CD4-positive, alpha-beta T cell (primary cell): Measurements from ENCODE around the gene PSMD5. TPM values are rescaled to one million over a fixed set of nuclear protein-coding genes. Genes with fewer than 3 reads are reported as not detected.

Experiments
- ATAC-seq: fragments of 200-7000 bp; cut with Tn5 transposase; one replicate; pipeline ENCODE4 v1.10.0; 2022; ENCODE audit warnings: mild to moderate bottlenecking; ENCODE audit not compliant: poor library complexity
- CTCF ChIA-PET: fragments of 350-600 bp; sonication (Branson Sonifier 250); formaldehyde crosslinking; loops from one replicate; lab custom pipeline; 2021; ENCODE audit warnings: antibody characterized with exemption, inconsistent platforms; lab: Charles Lee
- POLR2A ChIA-PET: fragments of 350-600 bp; sonication (Branson Sonifier 250); formaldehyde crosslinking; loops from one replicate; lab custom pipeline; 2021; ENCODE audit warnings: antibody characterized with exemption, inconsistent platforms; lab: Charles Lee
- DNase-seq, 14 experiments: peaks; one replicate each; pipeline ENCODE4 v3.0.0-alpha.2; 2013 to 2020; ENCODE audit warnings: mixed read lengths in 2 of 14
- H3K27ac ChIP-seq, 2 donors: one replicate each; pipeline versions ENCODE4 v1.5.1 to v1.7.0; 2013; ENCODE audit warnings: low read length in 2 of 2, low read depth in 1 of 2, mild to moderate bottlenecking in 1 of 2
- H3K27me3 ChIP-seq, 2 experiments: 1 replicate in 1 of 2; 2 replicates in 1 of 2; pipeline versions ENCODE4 v1.6.1 to v1.7.0; 2013; ENCODE audit warnings: low read length in 2 of 2, control low read depth in 1 of 2, mild to moderate bottlenecking in 1 of 2, moderate library complexity in 1 of 2; ENCODE audit not compliant: insufficient read depth in 2 of 2, control insufficient read depth in 1 of 2
- H3K36me3 ChIP-seq: one replicate; pipeline ENCODE4 v1.6.1; 2013; ENCODE audit warnings: low read length, control low read depth; ENCODE audit not compliant: insufficient read depth
- H3K4me1 ChIP-seq: one replicate; pipeline ENCODE4 v1.6.1; 2013; ENCODE audit warnings: low read length, control low read depth; ENCODE audit not compliant: insufficient read depth
- H3K4me3 ChIP-seq: one replicate; pipeline ENCODE4 v1.5.1; 2013; ENCODE audit warnings: mild to moderate bottlenecking, low read length, moderate library complexity
- H3K9me3 ChIP-seq, 2 experiments: 1 replicate in 1 of 2; 2 replicates in 1 of 2; pipeline versions ENCODE4 v1.6.1 to v1.7.0; 2013; ENCODE audit warnings: low read length in 2 of 2, mild to moderate bottlenecking in 2 of 2, control low read depth in 1 of 2, moderate library complexity in 1 of 2; ENCODE audit not compliant: control insufficient read depth in 1 of 2, insufficient read depth in 1 of 2
- H3K27ac Mint-ChIP-seq: one replicate; pipeline ENCODE4 v1.8.0; 2020; ENCODE audit warnings: mixed read lengths
- H3K27me3 Mint-ChIP-seq: one replicate; pipeline ENCODE4 v1.8.0; 2021; ENCODE audit warnings: mixed read lengths
- H3K36me3 Mint-ChIP-seq: one replicate; pipeline ENCODE4 v1.8.0; 2021; ENCODE audit warnings: low read depth, mixed read lengths
- H3K4me1 Mint-ChIP-seq: one replicate; pipeline ENCODE4 v1.8.0; 2021; ENCODE audit warnings: low read depth, mixed read lengths
- H3K4me3 Mint-ChIP-seq: one replicate; pipeline ENCODE4 v1.8.0; 2020; ENCODE audit warnings: mild to moderate bottlenecking, mixed read lengths
- H3K9me3 Mint-ChIP-seq: one replicate; pipeline ENCODE4 v1.8.0; 2020; ENCODE audit warnings: mixed read lengths
- CTCF ChIP-seq: fragments of 200-600 bp; IDR thresholded peaks from one replicate; pipeline ENCODE4 v1.8.0; 2022; ENCODE audit warnings: antibody characterized with exemption, mild to moderate bottlenecking
- intact Hi-C, 2 experiments: fragments of 100-400 bp; cut with DNase I in 1 of 2; cut with micrococcal nuclease in 1 of 2; formaldehyde crosslinking; loops; one replicate each; pipeline versions ENCODE4 v1.15.1 to v1.9.0; 2023 to 2025; cut with DNase I, micrococcal nuclease
- total RNA-seq, 174 experiments: library from RNA in 2 of 174; stranded (reverse) in 2 of 174; gene quantifications; one replicate each; pipeline ENCODE4 v1.2.3 and lab custom pipeline; 2021 to 2026

PSMD5 gene
- total RNA-seq, 2 experiments from 2014 or later, result 35.4 to 44.3 TPM

DNA sequence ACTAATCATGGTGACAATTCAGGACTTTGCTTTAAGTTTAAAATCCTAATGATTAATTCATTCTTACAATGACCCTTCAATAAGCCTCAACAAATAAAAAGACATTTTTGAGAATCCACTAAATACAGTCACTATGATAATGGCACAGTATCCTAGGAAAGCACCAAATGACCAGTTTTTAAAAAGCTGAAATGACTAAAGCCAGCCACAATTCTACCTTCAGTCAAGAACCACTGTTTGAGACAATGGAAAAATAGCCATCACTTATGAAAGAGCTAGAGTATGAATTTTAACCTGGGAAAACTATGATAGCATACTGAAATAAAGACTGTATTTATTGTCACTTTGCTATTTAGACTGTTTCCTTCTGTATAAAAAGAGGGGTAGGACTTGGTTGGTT, 63.5 kb downstream of the PSMD5 start:
- peaks cover 74% of the 10 kb centered on the region for H3K36me3 Mint-ChIP-seq
- H3K4me1 Mint-ChIP-seq, result peaks cover 39% of the 10 kb centered on the region
- POLR2A ChIA-PET, result no interaction called here
- Histone ChIP-seq H3K27ac (no peak overlapping the region), H3K4me3 (no peak overlapping the region), H3K27me3 (no peaks in the 10 kb centered on the region), H3K36me3 (peaks cover 56% of the 10 kb centered on the region), H3K4me1 (peaks cover under 1% of the 10 kb centered on the region), H3K9me3 (no peaks in the 10 kb centered on the region)
- no peaks in the 10 kb centered on the region for H3K9me3 Mint-ChIP-seq
- no peaks in the 10 kb centered on the region for H3K27me3 Mint-ChIP-seq
- H3K4me3 Mint-ChIP-seq, result no peak overlapping the region
- no peak overlapping the region for H3K27ac Mint-ChIP-seq
- no peak for ATAC-seq
- CTCF ChIA-PET, result no interaction called here
- TF ChIP-seq CTCF, result no peak
- intact Hi-C loops, result no loop called here
- DNase-seq, result no peak

DNA sequence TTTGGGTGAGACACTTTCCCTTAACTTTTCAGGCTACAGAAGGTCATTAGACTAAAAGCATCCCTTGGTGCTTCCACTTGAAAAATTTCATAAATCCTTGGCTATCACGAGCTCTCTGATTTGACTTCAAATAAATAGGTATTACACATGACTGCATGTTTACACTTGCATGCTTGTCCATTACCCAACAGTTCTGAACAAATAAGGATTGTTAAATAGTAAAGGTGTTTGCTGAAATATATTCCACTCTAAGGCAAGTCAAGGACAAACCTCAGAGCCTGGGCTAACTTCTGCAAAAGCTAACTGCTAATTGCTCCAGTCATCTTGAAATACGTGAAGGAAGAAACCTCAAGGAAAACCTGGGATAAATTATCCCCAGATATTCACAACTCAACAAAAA, 64.0 kb downstream of the PSMD5 start:
- POLR2A ChIA-PET, result no interaction called here
- H3K27me3 Mint-ChIP-seq, result no peaks in the 10 kb centered on the region
- peaks cover 34% of the 10 kb centered on the region for H3K4me1 Mint-ChIP-seq
- H3K9me3 Mint-ChIP-seq, result no peaks in the 10 kb centered on the region
- H3K9me3 ChIP-seq, result no peaks in the 10 kb centered on the region
- no peak overlapping the region for H3K4me3 Mint-ChIP-seq
- intact Hi-C loops, result no loop called here
- ATAC-seq (no peak), DNase-seq (no peak)
- no peaks in the 10 kb centered on the region for H3K27me3 ChIP-seq
- CTCF ChIA-PET, result interaction anchor here (0.9 kb wide), 1 partner anchor 19 kb away, joined by 3 read pairs; no protein-coding TSS in a partner anchor
- no peaks in the 10 kb centered on the region for H3K4me1 ChIP-seq
- no peak overlapping the region for H3K27ac Mint-ChIP-seq
- H3K36me3 Mint-ChIP-seq, result peaks cover 70% of the 10 kb centered on the region
- H3K4me3 ChIP-seq, result no peak overlapping the region
- H3K36me3 ChIP-seq, result peaks cover 53% of the 10 kb centered on the region
- no peak overlapping the region for H3K27ac ChIP-seq
- no peak for TF ChIP-seq CTCF

DNA sequence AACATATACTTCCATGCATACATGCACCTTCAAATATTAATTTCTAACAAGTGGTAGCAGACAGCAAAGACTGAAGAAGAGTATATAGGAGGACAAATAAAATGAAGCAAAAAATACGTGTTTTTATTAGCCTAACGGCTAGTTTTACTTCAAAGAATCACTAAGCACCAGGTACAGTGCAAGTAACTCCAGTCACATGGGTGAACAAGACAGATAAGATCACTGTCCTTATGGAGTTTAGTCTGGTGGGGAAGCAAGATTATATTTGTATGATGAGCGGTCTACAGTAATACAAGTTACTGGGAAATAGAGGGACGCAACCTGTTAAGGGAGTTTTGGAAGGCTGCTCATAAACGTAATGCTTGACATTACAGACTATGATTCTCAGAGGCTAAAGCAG, 65.5 kb downstream of the PSMD5 start:
- no peak for DNase-seq
- intact Hi-C loops, result no loop called here
- Mint-ChIP-seq H3K9me3 (no peaks in the 10 kb centered on the region), H3K36me3 (peaks cover 77% of the 10 kb centered on the region), H3K4me1 (peaks cover 28% of the 10 kb centered on the region), H3K27ac (no peak overlapping the region), H3K4me3 (no peak overlapping the region), H3K27me3 (no peaks in the 10 kb centered on the region)
- ChIA-PET CTCF (no interaction called here), POLR2A (no interaction called here)
- no peak overlapping the region for H3K4me3 ChIP-seq
- no peak for TF ChIP-seq CTCF
- ATAC-seq, result no peak
- H3K36me3 ChIP-seq, result peaks cover 64% of the 10 kb centered on the region
- no peaks in the 10 kb centered on the region for H3K9me3 ChIP-seq
- H3K4me1 ChIP-seq, result no peaks in the 10 kb centered on the region
- H3K27ac ChIP-seq, result no peak overlapping the region
- no peaks in the 10 kb centered on the region for H3K27me3 ChIP-seq
